K562 (cell line): ENCODE measurements around the gene ZNF45.

ENCODE experiments used
- CTBP1 ChIP-seq: fragments of 450-650 bp; IDR thresholded peaks from 2 replicates; pipeline ENCODE4 v1.6.1; 2016; ENCODE audit warnings: borderline replicate concordance
- EGR1 ChIP-seq: fragments of 450-650 bp; conservative IDR thresholded peaks from 2 replicates; pipeline ENCODE4 v1.6.1; 2017; ENCODE audit warnings: mild to moderate bottlenecking
- SP1 ChIP-seq: sonication (generic); formaldehyde crosslinking; IDR thresholded peaks from 2 replicates; pipeline ENCODE4 v1.8.1; 2022; ENCODE audit warnings: mild to moderate bottlenecking, missing genetic modification reagents
- TAF1 ChIP-seq: IDR thresholded peaks from 2 replicates; pipeline ENCODE4 v1.6.1; 2011; ENCODE audit warnings: mild to moderate bottlenecking, low read length, moderate library complexity; ENCODE audit not compliant: insufficient read depth, control insufficient read depth, severe bottlenecking; ENCODE audit errors: extremely low read depth
- TF ChIP-seq, protein P1 (sequence below), 2 experiments: IDR thresholded peaks; 2 replicates each; pipeline ENCODE4 v1.6.1; 2012; ENCODE audit warnings: improper control_type of control experiment in 2 of 2, low read depth in 2 of 2, low read length in 2 of 2, borderline replicate concordance in 1 of 2

DNA sequence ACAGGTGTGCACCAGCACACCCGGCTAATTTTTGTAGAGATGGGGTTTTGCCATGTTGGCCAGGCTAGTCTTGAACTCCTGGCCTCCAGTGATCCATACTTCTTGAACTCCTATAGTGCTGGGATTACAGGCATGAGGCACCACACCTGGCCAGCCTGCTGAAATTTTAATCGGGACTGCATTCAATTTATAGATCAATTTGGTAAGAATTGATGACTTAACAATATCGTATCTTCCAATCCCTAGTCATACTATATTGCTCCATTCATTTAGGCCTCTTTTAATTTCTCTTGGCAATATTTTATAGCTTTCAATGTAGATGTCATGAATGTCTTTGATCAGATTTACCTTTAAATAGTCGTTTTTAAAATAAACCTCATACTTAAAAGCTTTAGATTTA, 5.6 kb upstream of the ZNF45 start:
- TF ChIP-seq SP1 (CRISPR knock-in tag) (no peak), TAF1 (no peak), CTBP1 (no peak), EGR1 (no peak)
- TF ChIP-seq, protein P1, sequence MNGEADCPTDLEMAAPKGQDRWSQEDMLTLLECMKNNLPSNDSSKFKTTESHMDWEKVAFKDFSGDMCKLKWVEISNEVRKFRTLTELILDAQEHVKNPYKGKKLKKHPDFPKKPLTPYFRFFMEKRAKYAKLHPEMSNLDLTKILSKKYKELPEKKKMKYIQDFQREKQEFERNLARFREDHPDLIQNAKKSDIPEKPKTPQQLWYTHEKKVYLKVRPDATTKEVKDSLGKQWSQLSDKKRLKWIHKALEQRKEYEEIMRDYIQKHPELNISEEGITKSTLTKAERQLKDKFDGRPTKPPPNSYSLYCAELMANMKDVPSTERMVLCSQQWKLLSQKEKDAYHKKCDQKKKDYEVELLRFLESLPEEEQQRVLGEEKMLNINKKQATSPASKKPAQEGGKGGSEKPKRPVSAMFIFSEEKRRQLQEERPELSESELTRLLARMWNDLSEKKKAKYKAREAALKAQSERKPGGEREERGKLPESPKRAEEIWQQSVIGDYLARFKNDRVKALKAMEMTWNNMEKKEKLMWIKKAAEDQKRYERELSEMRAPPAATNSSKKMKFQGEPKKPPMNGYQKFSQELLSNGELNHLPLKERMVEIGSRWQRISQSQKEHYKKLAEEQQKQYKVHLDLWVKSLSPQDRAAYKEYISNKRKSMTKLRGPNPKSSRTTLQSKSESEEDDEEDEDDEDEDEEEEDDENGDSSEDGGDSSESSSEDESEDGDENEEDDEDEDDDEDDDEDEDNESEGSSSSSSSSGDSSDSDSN (IDR thresholded peaks at IDR 0.05; ENCODE audit: borderline replicate concordance in 1 of 2, low read depth in 2 of 2, low read length in 2 of 2): no peak
